Stomach (tissue), 4 donors: Measurements from ENCODE around the gene CRACR2A.

Experiments used
- CTCF ChIP-seq, 7 experiments: fragments of 450-650 bp in 4 of 7; fragments of 200-600 bp in 3 of 7; sonication (generic) in 3 of 7; IDR thresholded peaks; one replicate each; pipeline ENCODE4 v1.5.1; 2016 to 2019; ENCODE audit warnings: antibody characterized with exemption in 7 of 7, control low read depth in 2 of 7, mild to moderate bottlenecking in 1 of 7
- EP300 ChIP-seq: sonication (generic); formaldehyde crosslinking; IDR thresholded peaks from one replicate; pipeline ENCODE4 v1.6.1; 2017; ENCODE audit warnings: antibody characterized with exemption
- POLR2A ChIP-seq, 4 donors: fragments of 450-650 bp; IDR thresholded peaks; one replicate each; pipeline ENCODE4 v1.6.1; 2016; ENCODE audit warnings: antibody characterized with exemption in 4 of 4, control low read depth in 2 of 4, mild to moderate bottlenecking in 1 of 4, moderate library complexity in 1 of 4
- POLR2AphosphoS5 ChIP-seq, 3 donors: sonication (generic); formaldehyde crosslinking; IDR thresholded peaks; one replicate each; pipeline ENCODE4 v1.6.1; 2016; ENCODE audit warnings: antibody characterized with exemption in 3 of 3

GRCh38 chr12:3600039-3600720 lies 152.7 kb downstream of the CRACR2A start:
- no peak for TF ChIP-seq CTCF (IDR thresholded peaks at IDR 0.05)
- TF ChIP-seq POLR2A (IDR thresholded peaks at IDR 0.05), result no peak
- no peak for TF ChIP-seq POLR2AphosphoS5 (IDR thresholded peaks at IDR 0.05)
- TF ChIP-seq EP300, result no peak
